H1 (cell line): ENCODE results near the gene ARMC7. TPM values are rescaled to one million over a fixed set of nuclear protein-coding genes. Genes with fewer than 3 reads are reported as not detected.

Experiments used
- CBX5 ChIP-seq: fragments of 300-800, 300-1000 bp; sonication (generic); IDR thresholded peaks from 2 replicates; pipeline ENCODE4 v1.7.1; 2016; ENCODE audit warnings: antibody characterized with exemption, low read length, low read depth
- FOSL1 ChIP-seq: IDR thresholded peaks from 2 replicates; pipeline ENCODE4 v1.6.1; 2011; ENCODE audit warnings: mild to moderate bottlenecking, low read depth, low read length, moderate library complexity; ENCODE audit not compliant: insufficient read depth
- GTF2F1 ChIP-seq: IDR thresholded peaks from 2 replicates; pipeline ENCODE4 v1.6.1; 2012; ENCODE audit warnings: low read depth, low read length, improper control_type of control experiment, borderline replicate concordance
- PHF8 ChIP-seq: fragments of 200-600 bp; sonication (generic); conservative IDR thresholded peaks from 2 replicates; pipeline ENCODE4 v1.7.1; 2012; ENCODE audit warnings: low read depth, mild to moderate bottlenecking, inconsistent platforms, low read length, moderate library complexity
- RAD21 ChIP-seq, 2 experiments: IDR thresholded peaks in 1 of 2; conservative IDR thresholded peaks in 1 of 2; 2 replicates each; pipeline ENCODE4 v1.6.1; 2011; ENCODE audit warnings: low read depth in 2 of 2, low read length in 2 of 2, improper control_type of control experiment in 1 of 2, inconsistent platforms in 1 of 2, mild to moderate bottlenecking in 1 of 2, moderate library complexity in 1 of 2
- SAP30 ChIP-seq: fragments of 300-600 bp; sonication (generic); IDR thresholded peaks from 2 replicates; pipeline ENCODE4 v1.7.1; 2012; ENCODE audit warnings: low read length, moderate library complexity, mild to moderate bottlenecking, inconsistent platforms; ENCODE audit not compliant: insufficient read depth, insufficient replicate concordance
- SRF ChIP-seq: IDR thresholded peaks from 2 replicates; pipeline ENCODE4 v1.6.1; 2011; ENCODE audit warnings: mild to moderate bottlenecking, low read depth, low read length, moderate library complexity
- polyA plus RNA-seq, 7 experiments: library from polyadenylated mRNA; depleted of rRNA in 3 of 7; stranded (reverse) in 5 of 7; unstranded in 2 of 7; fragments of >200 nt in 5 of 7; fragments of 200-250 nt in 2 of 7; gene quantifications; 1 replicate in 5 of 7; 2 replicates in 1 of 7; 4 replicates in 1 of 7; pipeline versions ENCODE4 v1.2.1 to v1.2.3, GENCODE V29; 2011 to 2013; ENCODE audit warnings: missing spikeins in 2 of 7, mixed read lengths in 2 of 7
- total RNA-seq: library from RNA; stranded (reverse); fragmentation: NEBNext Ultra II Directional; extraction: Animal tissue kit (Norgen Biotek cat#: 25700); gene quantifications from 2 replicates; pipeline ENCODE4 v1.2.1, GENCODE V29; 2021
- TF ChIP-seq, protein P1 (sequence below): fragments of 300-600 bp; sonication (generic); IDR thresholded peaks from 2 replicates; pipeline ENCODE4 v1.7.1; 2012; ENCODE audit warnings: low read length, moderate library complexity, mild to moderate bottlenecking, inconsistent platforms; ENCODE audit not compliant: insufficient replicate concordance
- TF ChIP-seq, protein P2 (sequence below): IDR thresholded peaks from 2 replicates; pipeline ENCODE4 v1.6.1; 2011; ENCODE audit warnings: low read depth, mild to moderate bottlenecking, low read length; ENCODE audit not compliant: insufficient read depth

ARMC7 gene
- total and polyA plus RNA-seq, 2 of the 8 experiments (the other 6 are each of a cell fraction or from before 2014, with no cell fraction given) = 9.8 to 13.6 TPM

DNA sequence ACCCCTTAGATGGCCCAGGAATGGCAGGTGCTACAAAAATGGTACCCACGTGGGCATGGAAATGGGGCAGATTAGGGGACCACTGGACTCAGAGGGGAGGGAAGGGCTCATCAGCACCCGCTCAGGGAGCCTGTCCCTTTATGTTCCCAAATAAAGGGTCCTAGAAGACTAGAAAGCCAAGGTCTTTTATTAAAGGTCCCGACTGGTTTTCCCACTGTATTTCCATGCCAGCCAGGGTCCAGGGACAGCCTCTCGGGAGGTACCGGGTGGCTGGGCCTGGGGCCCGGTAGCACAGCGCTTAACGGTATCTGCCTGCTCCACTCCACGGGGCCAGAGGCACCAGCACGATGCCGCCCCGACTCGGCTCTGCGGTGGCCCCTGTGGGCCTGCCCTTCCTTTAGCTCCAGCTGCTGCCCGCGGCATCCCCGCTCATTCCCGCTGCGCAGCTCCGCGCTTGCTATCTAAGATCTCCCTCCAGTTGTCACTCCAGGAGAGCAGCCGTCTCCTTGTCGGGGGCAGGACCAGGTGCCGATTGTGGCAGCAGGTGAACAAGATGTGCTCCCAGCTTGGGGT lies 20.4 kb downstream of the ARMC7 start (continued):
- no peak for TF ChIP-seq SAP30
- no peak for TF ChIP-seq FOSL1
- TF ChIP-seq GTF2F1 = no peak
- no peak for TF ChIP-seq CBX5
- TF ChIP-seq SRF = no peak
- no peak for TF ChIP-seq RAD21 (IDR thresholded peaks at IDR 0.05 in 1 of 2, conservative IDR thresholded peaks at IDR 0.05 in 1 of 2; ENCODE audit: low read depth in 2 of 2, low read length in 2 of 2)
- no peak for TF ChIP-seq PHF8
- TF ChIP-seq, protein P1, sequence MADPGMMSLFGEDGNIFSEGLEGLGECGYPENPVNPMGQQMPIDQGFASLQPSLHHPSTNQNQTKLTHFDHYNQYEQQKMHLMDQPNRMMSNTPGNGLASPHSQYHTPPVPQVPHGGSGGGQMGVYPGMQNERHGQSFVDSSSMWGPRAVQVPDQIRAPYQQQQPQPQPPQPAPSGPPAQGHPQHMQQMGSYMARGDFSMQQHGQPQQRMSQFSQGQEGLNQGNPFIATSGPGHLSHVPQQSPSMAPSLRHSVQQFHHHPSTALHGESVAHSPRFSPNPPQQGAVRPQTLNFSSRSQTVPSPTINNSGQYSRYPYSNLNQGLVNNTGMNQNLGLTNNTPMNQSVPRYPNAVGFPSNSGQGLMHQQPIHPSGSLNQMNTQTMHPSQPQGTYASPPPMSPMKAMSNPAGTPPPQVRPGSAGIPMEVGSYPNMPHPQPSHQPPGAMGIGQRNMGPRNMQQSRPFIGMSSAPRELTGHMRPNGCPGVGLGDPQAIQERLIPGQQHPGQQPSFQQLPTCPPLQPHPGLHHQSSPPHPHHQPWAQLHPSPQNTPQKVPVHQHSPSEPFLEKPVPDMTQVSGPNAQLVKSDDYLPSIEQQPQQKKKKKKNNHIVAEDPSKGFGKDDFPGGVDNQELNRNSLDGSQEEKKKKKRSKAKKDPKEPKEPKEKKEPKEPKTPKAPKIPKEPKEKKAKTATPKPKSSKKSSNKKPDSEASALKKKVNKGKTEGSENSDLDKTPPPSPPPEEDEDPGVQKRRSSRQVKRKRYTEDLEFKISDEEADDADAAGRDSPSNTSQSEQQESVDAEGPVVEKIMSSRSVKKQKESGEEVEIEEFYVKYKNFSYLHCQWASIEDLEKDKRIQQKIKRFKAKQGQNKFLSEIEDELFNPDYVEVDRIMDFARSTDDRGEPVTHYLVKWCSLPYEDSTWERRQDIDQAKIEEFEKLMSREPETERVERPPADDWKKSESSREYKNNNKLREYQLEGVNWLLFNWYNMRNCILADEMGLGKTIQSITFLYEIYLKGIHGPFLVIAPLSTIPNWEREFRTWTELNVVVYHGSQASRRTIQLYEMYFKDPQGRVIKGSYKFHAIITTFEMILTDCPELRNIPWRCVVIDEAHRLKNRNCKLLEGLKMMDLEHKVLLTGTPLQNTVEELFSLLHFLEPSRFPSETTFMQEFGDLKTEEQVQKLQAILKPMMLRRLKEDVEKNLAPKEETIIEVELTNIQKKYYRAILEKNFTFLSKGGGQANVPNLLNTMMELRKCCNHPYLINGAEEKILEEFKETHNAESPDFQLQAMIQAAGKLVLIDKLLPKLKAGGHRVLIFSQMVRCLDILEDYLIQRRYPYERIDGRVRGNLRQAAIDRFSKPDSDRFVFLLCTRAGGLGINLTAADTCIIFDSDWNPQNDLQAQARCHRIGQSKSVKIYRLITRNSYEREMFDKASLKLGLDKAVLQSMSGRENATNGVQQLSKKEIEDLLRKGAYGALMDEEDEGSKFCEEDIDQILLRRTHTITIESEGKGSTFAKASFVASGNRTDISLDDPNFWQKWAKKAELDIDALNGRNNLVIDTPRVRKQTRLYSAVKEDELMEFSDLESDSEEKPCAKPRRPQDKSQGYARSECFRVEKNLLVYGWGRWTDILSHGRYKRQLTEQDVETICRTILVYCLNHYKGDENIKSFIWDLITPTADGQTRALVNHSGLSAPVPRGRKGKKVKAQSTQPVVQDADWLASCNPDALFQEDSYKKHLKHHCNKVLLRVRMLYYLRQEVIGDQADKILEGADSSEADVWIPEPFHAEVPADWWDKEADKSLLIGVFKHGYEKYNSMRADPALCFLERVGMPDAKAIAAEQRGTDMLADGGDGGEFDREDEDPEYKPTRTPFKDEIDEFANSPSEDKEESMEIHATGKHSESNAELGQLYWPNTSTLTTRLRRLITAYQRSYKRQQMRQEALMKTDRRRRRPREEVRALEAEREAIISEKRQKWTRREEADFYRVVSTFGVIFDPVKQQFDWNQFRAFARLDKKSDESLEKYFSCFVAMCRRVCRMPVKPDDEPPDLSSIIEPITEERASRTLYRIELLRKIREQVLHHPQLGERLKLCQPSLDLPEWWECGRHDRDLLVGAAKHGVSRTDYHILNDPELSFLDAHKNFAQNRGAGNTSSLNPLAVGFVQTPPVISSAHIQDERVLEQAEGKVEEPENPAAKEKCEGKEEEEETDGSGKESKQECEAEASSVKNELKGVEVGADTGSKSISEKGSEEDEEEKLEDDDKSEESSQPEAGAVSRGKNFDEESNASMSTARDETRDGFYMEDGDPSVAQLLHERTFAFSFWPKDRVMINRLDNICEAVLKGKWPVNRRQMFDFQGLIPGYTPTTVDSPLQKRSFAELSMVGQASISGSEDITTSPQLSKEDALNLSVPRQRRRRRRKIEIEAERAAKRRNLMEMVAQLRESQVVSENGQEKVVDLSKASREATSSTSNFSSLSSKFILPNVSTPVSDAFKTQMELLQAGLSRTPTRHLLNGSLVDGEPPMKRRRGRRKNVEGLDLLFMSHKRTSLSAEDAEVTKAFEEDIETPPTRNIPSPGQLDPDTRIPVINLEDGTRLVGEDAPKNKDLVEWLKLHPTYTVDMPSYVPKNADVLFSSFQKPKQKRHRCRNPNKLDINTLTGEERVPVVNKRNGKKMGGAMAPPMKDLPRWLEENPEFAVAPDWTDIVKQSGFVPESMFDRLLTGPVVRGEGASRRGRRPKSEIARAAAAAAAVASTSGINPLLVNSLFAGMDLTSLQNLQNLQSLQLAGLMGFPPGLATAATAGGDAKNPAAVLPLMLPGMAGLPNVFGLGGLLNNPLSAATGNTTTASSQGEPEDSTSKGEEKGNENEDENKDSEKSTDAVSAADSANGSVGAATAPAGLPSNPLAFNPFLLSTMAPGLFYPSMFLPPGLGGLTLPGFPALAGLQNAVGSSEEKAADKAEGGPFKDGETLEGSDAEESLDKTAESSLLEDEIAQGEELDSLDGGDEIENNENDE = no peak
- TF ChIP-seq, protein P2, sequence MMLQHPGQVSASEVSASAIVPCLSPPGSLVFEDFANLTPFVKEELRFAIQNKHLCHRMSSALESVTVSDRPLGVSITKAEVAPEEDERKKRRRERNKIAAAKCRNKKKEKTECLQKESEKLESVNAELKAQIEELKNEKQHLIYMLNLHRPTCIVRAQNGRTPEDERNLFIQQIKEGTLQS = no peak
